Hepatocyte (in vitro differentiated cells): ENCODE results near the gene ARID2.

Experiments used
- EZH2phosphoT487 ChIP-seq: fragments of 200-600 bp; sonication (generic); IDR thresholded peaks from one replicate; pipeline ENCODE4 v1.6.1; 2018; ENCODE audit warnings: antibody characterized with exemption, mild to moderate bottlenecking, low read depth, moderate library complexity; ENCODE audit not compliant: unreplicated experiment, severe bottlenecking
- TF ChIP-seq, protein P1 (sequence below): fragments of 200-600 bp; sonication (generic); IDR thresholded peaks from 2 replicates; pipeline ENCODE4 v1.5.1; 2016; ENCODE audit warnings: antibody characterized with exemption, mild to moderate bottlenecking; ENCODE audit not compliant: poor library complexity

DNA sequence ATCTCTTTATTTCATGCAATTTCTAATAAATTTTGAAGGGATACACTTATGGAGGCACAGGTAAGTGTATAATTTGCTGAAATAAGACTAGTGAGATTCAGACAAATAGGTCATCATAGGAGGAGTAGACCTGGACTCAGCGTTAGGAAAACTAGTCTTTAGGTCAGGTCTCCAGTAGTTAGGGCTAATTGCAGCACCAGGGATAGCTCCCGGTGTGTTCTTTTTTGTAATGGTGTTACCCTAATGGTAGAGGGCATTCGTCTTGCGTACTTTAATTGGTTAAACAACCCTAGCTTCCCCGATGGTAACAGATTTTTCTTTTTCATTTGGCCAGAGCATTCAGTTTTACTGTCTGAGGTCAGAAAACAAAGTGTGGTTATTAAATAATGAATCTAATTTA, 64.9 kb downstream of the ARID2 start:
- TF ChIP-seq, protein P1, sequence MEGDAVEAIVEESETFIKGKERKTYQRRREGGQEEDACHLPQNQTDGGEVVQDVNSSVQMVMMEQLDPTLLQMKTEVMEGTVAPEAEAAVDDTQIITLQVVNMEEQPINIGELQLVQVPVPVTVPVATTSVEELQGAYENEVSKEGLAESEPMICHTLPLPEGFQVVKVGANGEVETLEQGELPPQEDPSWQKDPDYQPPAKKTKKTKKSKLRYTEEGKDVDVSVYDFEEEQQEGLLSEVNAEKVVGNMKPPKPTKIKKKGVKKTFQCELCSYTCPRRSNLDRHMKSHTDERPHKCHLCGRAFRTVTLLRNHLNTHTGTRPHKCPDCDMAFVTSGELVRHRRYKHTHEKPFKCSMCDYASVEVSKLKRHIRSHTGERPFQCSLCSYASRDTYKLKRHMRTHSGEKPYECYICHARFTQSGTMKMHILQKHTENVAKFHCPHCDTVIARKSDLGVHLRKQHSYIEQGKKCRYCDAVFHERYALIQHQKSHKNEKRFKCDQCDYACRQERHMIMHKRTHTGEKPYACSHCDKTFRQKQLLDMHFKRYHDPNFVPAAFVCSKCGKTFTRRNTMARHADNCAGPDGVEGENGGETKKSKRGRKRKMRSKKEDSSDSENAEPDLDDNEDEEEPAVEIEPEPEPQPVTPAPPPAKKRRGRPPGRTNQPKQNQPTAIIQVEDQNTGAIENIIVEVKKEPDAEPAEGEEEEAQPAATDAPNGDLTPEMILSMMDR = no peak
- TF ChIP-seq EZH2phosphoT487 = no peak
